Activated effector memory CD4-positive, alpha-beta T cell treated with Interleukin-2 at 50 U/mL for 16 hours (primary cell): Measurements from ENCODE around the gene LIMS2.

Experiments
- DNase-seq: peaks from one replicate; pipeline ENCODE4 v3.0.0-alpha.2; 2020

Gene LIMS2

DNA sequence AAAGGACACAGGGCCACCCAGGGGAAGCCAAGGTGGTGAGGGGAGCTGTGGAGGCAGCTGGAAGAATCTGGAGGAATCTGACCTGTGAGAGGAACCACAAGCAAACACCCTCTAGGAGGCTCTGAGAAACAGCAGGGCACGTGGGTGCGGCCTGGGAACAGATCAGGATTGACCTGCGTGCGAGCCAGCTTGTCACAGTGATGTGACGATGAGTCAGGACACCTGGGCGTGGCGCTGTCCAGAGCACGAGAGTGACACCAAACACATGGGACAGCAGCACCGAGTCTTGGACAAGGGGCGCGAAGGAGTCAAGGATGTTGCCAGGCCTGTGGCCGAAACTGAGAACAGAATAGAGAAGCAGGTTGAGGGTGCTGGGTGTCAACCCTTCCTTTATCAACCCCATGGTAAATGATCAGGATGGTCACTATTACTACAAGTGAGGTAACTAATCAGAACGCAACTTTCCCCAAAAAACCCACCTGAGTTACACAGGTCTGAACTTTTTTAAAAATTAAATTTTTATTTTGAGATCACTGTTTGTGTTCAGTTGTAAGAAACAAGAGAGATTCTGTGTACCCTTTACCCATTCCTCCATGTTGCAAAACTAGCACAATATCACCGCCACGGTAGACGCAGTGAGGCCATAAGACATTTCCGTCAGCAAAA is 25.3 kb upstream of the LIMS2 start:
- no peak for DNase-seq

- no peak for DNase-seq
These were observed 23.4 kb upstream of the LIMS2 start for GRCh38 chr2:127698553-127699355.

DNA sequence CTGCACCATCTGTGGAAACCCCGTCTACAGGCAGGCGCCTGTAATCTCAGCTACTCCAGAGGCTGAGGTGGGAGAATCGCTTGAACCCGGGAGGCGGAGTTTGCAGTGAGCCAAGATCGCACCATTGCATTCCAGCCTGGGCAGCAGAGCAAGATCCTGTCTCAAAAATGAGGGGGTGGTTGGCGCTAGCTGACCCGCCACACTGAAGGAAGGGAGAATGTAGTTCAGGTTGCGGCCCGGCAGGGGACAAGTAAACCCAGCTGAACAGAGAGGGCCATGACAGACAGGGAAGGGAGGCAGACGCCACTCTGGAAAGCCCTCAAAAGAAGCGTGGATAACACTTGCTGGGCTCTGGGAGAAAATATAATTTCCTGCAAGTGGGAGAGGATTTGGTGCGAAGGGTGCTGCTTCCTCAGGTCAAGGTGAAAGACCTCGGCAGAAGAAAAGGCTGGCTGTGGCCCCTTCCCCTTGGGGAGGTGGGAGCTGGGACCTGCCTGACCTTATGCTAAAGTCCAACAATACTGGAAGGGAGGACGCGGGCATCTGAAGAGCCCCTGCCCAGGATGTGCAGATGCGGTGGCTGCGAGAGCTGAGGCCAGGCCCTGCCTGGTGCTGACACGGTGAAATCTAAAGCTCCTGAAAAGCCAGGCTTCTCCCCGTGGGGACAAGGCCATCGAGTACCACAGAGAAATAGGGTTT is 22.3 kb upstream of the LIMS2 start:
- no peak for DNase-seq

DNA sequence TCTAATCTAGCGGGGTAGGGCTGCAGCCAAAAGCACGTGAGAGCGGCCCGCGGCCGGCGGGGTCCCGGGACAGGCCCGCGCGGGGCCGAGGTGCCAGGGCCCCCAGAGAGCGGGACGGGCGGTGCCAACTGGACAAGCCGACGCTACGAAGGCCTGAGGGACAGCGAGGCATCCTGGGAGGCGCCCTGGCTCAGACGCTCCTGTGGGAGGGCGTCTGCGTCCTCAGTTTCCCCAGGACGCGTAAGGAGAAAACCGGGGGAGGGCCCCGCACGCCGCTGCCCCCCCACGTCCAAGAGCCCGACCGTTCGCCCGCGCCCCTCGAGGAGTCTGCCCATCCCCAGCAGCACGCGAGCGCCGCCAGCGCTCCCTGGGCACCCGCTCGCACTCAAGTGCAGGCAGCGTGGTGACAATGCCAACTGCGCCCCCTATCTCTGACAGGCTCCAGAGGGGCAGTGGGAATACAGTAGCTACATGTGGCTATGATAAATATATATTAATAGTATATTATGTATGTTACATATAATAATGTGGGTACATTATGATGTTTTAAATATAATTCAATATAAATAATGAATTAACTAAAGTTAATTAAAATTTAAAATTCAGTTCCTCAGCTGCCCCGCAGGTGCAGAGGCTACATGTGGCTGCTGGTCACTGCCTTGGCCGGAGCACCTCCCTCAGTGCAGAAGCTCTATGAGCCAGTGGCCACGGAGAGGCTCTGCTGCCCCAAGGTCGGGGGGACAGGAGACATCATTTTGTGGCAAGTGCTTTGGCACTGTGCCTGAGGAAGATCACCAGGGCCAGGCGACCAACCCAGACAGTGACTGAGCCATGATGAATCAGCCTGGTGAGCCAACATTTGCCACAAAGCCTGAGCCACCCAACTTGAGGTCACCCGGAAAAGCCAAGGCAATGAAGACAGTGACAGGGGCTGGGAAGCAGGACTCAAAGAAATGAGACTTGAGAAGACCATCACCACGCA is 20.5 kb upstream of the LIMS2 start:
- DNase-seq: no peak

GRCh38 chr2:127694986-127695385 is 19.7 kb upstream of the LIMS2 start:
- no peak for DNase-seq

DNA sequence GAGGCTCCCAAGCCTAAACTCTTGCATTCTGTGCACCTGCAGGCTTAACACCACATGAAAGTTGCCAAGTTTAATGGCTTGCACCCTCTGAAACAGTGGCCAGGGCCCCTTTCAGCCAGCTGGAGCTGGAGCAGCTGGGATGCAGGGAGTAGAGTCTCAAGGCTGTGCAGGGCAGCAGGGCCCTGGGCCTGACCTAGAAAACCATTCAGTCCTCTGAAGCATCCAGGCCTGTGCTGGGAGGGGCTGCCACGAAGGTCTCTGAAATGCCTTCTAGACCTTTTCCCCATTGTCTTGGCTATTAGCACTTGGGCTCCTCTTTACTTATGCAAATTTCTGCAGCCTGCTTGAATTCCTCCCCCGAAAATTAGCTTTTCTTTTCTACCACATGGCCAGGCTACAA is 15.4 kb upstream of the LIMS2 start:
- no peak for DNase-seq

GRCh38 chr2:127688405-127688804 is 13.1 kb upstream of the LIMS2 start:
- DNase-seq: no peak

DNA sequence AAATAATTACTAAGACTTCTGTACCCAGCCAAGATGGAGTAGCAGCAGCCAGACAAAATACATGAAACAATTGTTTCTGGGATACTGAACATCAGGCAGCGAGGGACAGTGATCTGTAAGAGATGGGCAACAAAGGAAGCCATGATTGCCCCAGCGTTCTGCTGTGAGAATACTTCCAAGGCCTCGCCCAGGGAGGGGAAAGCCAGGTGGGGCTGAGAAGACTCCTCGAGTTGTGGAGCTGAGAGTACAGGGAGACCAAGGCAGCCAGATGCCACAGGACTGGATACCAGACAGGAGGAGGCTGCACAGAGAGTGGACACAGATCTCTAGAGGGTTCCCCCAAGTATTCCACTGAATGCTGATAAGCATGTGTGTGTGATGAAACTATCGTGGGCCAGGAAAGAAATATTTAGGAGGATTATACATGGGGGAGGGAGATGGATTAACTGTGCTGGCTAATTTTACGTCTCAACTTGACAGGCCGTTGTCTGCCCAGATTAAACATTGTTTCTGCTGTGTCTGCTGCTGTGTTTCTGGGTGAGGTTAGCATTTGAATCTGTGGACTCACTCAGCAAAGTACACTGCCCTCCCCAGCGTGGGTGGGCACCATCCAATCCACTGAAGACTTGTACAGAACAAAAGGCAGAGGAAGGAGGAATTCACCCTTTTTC is 10.2 kb upstream of the LIMS2 start:
- no peak for DNase-seq

GRCh38 chr2:127683757-127684156 is 8.4 kb upstream of the LIMS2 start:
- no peak for DNase-seq

DNA sequence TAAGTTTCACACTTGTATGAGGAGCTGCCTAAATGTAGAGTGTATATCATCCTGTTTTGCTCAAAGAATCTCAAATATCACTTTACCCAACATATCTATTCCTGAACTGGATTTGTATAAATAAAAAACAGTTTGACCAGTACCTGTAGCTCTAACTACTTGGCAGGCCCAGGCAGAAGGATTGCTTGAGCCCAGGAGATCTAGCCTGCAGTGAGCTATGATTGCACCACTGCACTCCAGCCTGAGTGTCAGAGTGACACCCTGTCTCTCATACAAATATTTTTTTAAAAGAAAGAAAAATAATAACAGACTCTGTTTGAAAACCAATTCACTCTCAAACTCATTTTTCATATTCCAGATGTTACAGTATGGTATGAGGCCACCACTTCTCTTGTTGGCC is 7.7 kb upstream of the LIMS2 start:
- DNase-seq: no peak

- no peak for DNase-seq
These were observed 6.9 kb upstream of the LIMS2 start for GRCh38 chr2:127681976-127682857.

GRCh38 chr2:127681288-127681804 is 6.0 kb upstream of the LIMS2 start:
- no peak for DNase-seq

DNA sequence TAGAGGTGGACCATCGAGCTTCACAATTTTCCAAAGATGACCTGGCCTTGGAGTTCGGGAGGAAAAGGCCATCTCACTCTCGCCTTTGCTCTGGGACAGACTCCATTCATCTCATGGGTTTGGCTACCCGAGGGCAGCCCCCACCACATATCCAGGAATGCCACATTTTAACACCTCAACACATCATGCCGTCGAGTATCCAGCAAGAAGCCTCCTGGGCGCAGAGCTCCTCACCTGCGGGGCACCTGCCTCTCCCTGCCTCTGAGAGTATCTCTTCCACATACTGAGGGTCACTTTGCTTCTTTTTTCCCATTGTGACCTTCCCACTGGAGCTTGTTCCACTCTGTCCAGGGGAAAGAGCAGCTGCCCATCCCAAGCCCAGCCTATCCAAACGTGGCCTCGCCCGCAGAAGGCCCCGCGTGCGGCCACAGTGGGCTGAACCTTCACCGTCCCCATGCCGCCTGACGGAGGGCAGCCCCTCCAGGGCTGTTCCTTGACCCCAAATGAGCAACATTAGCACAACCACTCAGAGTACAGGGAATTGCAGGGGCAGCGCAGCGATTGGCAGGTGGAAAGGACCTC is 5.5 kb upstream of the LIMS2 start:
- DNase-seq: no peak

- no peak for DNase-seq
These were observed 4.5 kb upstream of the LIMS2 start for GRCh38 chr2:127679680-127680361.

DNA sequence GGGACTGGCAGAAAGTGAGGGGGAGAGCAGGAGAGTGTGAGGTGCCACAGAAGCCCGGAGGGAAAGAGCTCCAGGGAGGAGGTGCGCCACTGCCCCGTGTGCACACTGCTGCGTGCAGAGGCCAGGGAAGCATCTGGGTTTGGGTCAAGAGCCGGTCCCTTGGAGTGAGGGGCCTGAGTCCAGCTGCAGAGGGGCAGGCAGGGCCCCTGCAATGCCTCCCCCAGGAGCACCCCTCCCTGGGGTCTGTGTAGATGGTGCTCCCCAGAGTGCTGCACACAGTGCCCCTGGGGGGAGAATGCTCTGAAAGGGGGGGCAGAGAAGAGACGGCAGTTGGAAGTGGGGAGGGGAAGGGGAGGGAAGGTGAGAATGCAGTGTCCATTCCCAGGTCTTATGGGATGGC is 3.7 kb upstream of the LIMS2 start:
- no peak for DNase-seq

DNA sequence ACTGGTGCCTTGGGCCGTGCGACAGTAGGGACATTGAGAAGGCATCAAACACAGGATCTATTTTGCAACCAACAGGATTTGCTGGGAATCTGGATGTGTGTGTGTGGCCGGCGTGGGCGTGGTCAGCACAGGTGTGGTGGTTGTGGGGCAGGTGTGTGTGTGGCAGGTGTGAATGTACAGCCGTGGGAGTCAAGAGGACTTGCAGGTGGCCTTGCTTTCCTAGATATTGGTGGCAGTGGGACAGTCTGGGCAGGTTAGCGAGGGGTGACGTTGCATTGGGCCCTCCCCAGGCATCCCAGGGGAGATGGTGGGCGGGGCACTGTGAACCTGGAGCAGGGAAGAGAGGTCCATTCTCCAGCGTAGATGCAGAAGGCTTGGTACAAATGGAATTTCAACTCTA is 3.2 kb upstream of the LIMS2 start:
- DNase-seq: no peak

- no peak for DNase-seq
These were observed 1.6 kb upstream of the LIMS2 start for GRCh38 chr2:127676906-127677305.

DNA sequence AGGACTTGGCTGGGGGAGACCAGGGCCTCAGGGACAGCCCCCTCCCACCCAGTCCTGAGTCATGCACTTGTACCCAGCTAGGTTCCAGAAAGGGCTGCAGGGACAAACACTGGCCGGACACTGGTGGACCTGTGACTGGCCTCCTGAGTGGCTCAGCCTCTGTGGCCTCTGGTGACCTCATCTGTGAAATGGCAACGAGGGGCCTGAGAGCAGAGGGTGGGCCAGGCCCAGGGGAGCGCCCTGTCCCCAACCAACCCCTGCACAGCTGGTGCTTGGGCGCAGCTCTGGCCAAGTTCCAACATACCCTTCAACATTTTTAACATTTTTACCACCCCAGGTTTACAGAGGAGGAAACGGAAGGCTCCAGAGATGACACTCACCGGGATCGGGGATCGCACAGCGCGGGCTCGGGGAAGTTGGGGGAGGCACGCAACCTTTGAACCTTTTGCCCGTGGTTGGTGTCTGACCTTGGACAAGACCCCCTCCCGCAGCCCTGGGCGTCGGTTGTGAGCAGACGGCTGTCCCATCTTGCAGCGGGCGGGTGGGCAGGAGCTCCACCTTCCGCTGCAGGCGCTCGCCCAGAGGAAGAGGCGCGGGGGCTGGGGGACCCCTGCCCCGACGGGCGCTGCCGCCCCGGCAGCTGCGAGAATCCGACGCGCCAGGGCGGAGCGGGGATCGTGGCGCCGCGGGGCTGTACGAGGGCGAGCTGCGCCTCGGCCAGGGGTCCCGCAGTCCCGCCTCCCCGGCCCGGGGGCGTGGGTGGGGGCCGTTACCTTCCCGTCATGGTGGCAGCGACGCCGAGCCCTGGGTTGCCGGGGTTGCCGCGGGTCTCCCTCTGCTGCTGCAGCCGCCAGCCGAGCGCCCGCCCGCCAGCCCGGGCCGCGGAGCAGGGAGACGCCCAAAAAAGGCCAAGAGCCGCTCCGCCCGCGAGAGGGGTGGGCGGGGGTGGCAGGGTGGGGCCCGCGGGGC is 805 bp downstream of the LIMS2 start:
- DNase-seq: no peak
